Sigmoid colon (tissue), 4 donors: Measurements from ENCODE around the gene MR1.

Experiments
- POLR2A ChIP-seq, 2 donors: fragments of 450-650 bp; IDR thresholded peaks; one replicate each; pipeline ENCODE4 v1.6.1; 2016; ENCODE audit warnings: antibody characterized with exemption in 2 of 2, mild to moderate bottlenecking in 2 of 2, moderate library complexity in 2 of 2
- POLR2AphosphoS5 ChIP-seq, 4 donors: sonication (generic); formaldehyde crosslinking; IDR thresholded peaks; one replicate each; pipeline ENCODE4 v1.6.1; 2017; ENCODE audit warnings: antibody characterized with exemption in 4 of 4
- TF ChIP-seq, protein P1 (sequence below), 4 experiments: fragments of 450-650 bp in 3 of 4; fragments of 200-600 bp in 1 of 4; IDR thresholded peaks; one replicate each; pipeline ENCODE4 v1.5.1; 2016 to 2019; ENCODE audit warnings: antibody characterized with exemption in 4 of 4, mild to moderate bottlenecking in 3 of 4, moderate library complexity in 2 of 4

- TF ChIP-seq POLR2AphosphoS5 (IDR thresholded peaks at IDR 0.05): no peak
- TF ChIP-seq, protein P1, sequence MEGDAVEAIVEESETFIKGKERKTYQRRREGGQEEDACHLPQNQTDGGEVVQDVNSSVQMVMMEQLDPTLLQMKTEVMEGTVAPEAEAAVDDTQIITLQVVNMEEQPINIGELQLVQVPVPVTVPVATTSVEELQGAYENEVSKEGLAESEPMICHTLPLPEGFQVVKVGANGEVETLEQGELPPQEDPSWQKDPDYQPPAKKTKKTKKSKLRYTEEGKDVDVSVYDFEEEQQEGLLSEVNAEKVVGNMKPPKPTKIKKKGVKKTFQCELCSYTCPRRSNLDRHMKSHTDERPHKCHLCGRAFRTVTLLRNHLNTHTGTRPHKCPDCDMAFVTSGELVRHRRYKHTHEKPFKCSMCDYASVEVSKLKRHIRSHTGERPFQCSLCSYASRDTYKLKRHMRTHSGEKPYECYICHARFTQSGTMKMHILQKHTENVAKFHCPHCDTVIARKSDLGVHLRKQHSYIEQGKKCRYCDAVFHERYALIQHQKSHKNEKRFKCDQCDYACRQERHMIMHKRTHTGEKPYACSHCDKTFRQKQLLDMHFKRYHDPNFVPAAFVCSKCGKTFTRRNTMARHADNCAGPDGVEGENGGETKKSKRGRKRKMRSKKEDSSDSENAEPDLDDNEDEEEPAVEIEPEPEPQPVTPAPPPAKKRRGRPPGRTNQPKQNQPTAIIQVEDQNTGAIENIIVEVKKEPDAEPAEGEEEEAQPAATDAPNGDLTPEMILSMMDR (IDR thresholded peaks at IDR 0.05): no peak
- no peak for TF ChIP-seq POLR2A (IDR thresholded peaks at IDR 0.05)
These were observed 62.0 kb downstream of the MR1 start for GRCh38 chr1:181095763-181096184.
